Measurements from ENCODE around the gene HHLA2.

DNA sequence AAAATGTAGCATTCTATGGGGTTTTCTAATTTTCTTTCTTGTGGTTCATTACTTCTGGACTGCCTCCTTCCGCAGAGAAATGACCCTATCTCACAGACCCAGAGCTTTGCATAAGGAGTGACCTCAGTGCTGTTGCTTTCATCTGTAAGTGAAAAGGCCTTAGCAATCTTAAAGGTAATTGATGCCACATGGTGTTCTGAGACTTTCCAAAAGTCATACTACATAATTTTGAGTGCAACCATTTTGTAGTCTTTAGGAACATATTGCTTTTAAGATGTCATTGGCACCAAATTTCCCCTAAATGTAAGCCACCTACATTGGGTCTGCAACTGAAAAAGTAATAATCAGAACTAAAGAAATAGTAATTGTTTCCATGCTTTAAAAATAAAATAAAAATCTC lies 9.2 kb upstream of the HHLA2 start:
- TF ChIP-seq REST (IDR thresholded peaks at IDR 0.05; ENCODE audit: low read depth) (no peak), RAD21 (IDR thresholded peaks at IDR 0.05; ENCODE audit: low read depth) (no peak), CREB1 (IDR thresholded peaks at IDR 0.05; ENCODE audit: low read depth) (no peak), CEBPB (IDR thresholded peaks at IDR 0.05) (no peak), FOXM1 (IDR thresholded peaks at IDR 0.05; ENCODE audit: borderline replicate concordance, low read depth) (no peak), TAF1 (IDR thresholded peaks at IDR 0.05; ENCODE audit: low read depth) (no peak), TCF12 (IDR thresholded peaks at IDR 0.05; ENCODE audit: low read depth) (no peak), EP300 (IDR thresholded peaks at IDR 0.05; ENCODE audit: borderline replicate concordance) (no peak), ZBTB7A (IDR thresholded peaks at IDR 0.05; ENCODE audit: low read depth) (no peak), YY1 (IDR thresholded peaks at IDR 0.05; ENCODE audit: low read depth) (no peak), NFIC (IDR thresholded peaks at IDR 0.05) (no peak), USF1 (IDR thresholded peaks at IDR 0.05) (no peak)
- TF ChIP-seq, protein P1, sequence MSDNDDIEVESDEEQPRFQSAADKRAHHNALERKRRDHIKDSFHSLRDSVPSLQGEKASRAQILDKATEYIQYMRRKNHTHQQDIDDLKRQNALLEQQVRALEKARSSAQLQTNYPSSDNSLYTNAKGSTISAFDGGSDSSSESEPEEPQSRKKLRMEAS (IDR thresholded peaks at IDR 0.05): no peak
